ENCODE data around the gene FBP1. TPM values are rescaled to one million over a fixed set of nuclear protein-coding genes. Genes with fewer than 3 reads are reported as not detected.
A peak's percentile ranks its signal among the peaks of the same experiment; 100 is the strongest.
"Not testable (repeated sequence)": the region's sequence is repeated elsewhere in the genome, so short reads cannot be mapped to it uniquely, and the experiment has no call there.

FBP1 gene
- total RNA-seq, 4 donors from 2014 or later: 0.99 to 12.1 (median 6.6) TPM

DNA sequence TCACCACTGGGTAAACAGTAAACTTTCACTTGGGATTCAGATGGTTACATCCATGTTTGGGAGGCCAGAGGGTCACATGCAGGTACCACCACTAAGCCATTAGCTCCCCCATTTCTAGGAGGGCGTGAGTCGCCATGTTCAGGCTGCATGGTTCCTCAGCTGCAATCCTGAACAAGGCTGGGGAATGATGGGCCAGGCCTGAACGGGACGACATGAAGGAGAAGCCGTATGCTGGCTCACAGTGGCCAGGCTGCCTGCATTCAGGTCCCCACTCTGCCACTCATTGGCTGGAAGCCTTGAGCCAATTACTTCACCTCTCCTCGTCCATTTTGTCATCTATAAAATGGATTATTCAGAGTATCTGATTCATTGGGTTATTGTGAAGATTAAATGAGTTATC is 36.7 kb downstream of the FBP1 start:
- no peak for TF ChIP-seq POLR2A (IDR thresholded peaks at IDR 0.05)
- TF ChIP-seq, protein P1, sequence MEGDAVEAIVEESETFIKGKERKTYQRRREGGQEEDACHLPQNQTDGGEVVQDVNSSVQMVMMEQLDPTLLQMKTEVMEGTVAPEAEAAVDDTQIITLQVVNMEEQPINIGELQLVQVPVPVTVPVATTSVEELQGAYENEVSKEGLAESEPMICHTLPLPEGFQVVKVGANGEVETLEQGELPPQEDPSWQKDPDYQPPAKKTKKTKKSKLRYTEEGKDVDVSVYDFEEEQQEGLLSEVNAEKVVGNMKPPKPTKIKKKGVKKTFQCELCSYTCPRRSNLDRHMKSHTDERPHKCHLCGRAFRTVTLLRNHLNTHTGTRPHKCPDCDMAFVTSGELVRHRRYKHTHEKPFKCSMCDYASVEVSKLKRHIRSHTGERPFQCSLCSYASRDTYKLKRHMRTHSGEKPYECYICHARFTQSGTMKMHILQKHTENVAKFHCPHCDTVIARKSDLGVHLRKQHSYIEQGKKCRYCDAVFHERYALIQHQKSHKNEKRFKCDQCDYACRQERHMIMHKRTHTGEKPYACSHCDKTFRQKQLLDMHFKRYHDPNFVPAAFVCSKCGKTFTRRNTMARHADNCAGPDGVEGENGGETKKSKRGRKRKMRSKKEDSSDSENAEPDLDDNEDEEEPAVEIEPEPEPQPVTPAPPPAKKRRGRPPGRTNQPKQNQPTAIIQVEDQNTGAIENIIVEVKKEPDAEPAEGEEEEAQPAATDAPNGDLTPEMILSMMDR (IDR thresholded peaks at IDR 0.05): no peak
- H3K4me3 ChIP-seq (ENCODE audit: low read depth, poor library complexity, severe bottlenecking): no peak overlapping the region
- intact Hi-C loops (cut with DNase I; ENCODE audit: low total_unique reads): no loop called here
- DNase-seq (ENCODE audit: low spot score in 2 of 2): no peak
- 83% methylated on average over 6 of the region's 6 CpGs for WGBS, 2 donors

DNA sequence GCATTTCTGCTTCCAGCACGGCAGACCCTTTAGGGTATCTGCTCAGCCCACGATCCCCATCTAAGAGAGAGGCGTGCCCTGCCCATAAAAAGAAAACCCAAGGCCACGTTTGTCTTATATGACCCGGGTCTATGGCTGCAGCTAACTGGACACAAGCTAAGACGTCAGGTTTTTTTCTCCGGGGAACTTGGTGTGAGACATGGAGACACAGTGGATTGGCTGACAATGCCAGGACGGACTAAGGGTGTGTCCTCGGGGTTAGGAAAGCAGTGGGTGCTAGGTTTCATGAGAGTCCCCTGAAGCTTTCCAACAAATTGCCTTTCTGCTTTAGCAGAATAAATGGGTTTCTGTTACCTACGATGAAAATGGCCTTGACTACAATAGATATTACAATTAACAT is 38.6 kb downstream of the FBP1 start:
- WGBS, 2 donors: 68 to 70% methylated on average over 10 of the region's 10 CpGs
- intact Hi-C loops (cut with DNase I; ENCODE audit: low total_unique reads): no loop called here
- no peak overlapping the region for H3K4me3 ChIP-seq (ENCODE audit: low read depth, poor library complexity, severe bottlenecking)
- TF ChIP-seq, protein P1 (IDR thresholded peaks at IDR 0.05): no peak
- no peak for TF ChIP-seq POLR2A (IDR thresholded peaks at IDR 0.05)
- no peak for DNase-seq (ENCODE audit: low spot score in 2 of 2)

DNA sequence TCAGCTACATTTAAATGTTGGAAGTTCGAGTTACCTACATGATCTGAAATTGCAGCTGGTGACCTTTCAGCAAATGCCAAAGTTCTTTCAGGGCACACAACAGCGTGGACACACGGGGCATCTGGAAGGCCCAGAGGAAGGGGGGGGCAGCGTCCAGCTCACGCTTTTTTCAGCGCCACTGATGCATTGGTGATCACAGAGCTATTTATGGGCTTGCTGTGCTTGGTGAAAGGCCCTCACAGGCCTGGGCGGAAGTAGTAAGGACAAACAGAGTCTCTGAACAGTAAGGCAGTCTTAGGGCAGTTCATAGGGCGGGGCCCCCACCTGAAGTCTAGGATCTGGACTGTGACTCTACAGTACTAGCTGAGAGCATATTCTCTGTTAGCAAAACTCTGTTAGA is 39.1 kb downstream of the FBP1 start:
- TF ChIP-seq POLR2A (IDR thresholded peaks at IDR 0.05): no peak
- intact Hi-C loops (cut with DNase I; ENCODE audit: low total_unique reads): no loop called here
- no peak overlapping the region for H3K4me3 ChIP-seq (ENCODE audit: low read depth, poor library complexity, severe bottlenecking)
- WGBS, 2 donors: 81 to 86% methylated on average over 8 of the region's 8 CpGs
- no peak for DNase-seq (ENCODE audit: low spot score in 2 of 2)

DNA sequence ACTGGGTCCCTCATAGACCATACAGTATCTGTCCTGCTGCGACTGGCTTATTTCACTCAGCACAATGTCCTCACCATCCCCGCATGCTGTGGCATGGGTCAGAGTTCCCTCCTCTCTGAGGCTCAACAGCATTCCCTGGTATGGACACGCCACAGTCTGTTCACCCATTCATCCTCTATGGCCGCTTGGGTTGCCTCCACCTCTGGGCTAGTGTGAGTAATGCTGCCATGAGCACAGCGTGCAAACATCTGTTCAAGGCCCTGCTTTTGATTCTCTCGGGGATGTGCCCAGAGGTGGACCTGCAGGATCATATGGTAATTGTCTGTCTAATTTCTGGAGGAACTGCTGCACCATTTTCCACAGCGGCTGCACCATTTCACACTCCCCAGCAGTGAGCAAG is 40.2 kb downstream of the FBP1 start:
- no peak overlapping the region for H3K4me3 ChIP-seq (ENCODE audit: low read depth, poor library complexity, severe bottlenecking)
- intact Hi-C loops (cut with DNase I; ENCODE audit: low total_unique reads): no loop called here
- TF ChIP-seq POLR2A (IDR thresholded peaks at IDR 0.05): no peak
- TF ChIP-seq, protein P1 (IDR thresholded peaks at IDR 0.05): no peak
- 69 to 77% methylated on average over 7 of the region's 7 CpGs for WGBS, 2 donors
- DNase-seq (ENCODE audit: low spot score in 2 of 2): no peak

DNA sequence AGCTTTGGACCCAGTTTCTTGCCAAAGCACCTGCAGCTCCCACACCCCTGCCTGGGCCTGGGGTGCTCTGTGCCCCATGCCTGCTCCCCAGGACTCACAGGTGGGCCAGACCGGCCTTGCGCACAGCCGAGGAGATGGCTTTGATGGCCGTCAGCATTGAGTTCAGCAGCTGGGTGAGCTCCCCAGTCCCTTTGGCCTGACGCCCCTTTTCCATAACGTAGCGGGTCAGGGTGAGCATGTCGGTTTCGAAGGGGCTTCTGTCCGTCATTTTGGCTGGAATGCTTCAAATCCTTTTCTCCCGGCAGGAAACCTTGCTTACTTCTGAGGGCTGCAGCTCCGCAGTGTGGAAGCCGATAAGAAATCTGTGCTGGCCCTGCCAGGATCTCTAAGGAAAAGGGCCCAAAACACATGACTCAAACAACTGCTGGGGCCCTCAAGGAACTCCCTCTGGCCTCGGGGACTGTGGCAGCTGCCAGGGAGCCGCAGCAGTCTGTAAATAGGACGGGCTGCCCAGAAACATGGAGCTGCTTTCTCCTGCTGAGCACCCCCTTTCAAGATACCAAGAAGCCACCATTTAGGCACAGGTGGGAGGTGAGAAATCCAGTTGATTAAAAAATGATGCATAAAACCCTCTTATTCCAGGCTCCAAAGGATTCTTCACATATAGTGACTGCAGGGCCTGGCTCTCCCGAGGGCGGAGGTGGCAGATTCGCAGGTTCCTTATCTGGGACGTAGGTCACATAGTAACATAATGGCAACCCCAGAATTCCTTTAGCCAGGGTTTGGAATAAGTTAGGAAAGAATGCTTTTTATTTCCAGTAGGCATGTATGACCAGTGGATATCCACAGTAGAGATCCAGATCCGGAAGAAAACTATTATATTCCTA is 45.6 kb downstream of the FBP1 start, which contains the start of gene FBP2:
Gene FBP2 (minus strand): TSS at position 366 of the 887 bp plus-strand sequence. CDS start 98 bp downstream, at position 268.
- H3K4me3 ChIP-seq (ENCODE audit: low read depth, poor library complexity, severe bottlenecking): no peak within 1 kb of the TSS
- WGBS, 2 donors: 67 to 70% methylated on average over 21 of the region's 21 CpGs
- intact Hi-C loops (cut with DNase I; ENCODE audit: low total_unique reads): no loop called here
- TF ChIP-seq, protein P1 (IDR thresholded peaks at IDR 0.05): no peak
- TF ChIP-seq POLR2A (IDR thresholded peaks at IDR 0.05): no peak
- peak in 1 of 2 donors; percentile 68 for DNase-seq (ENCODE audit: low spot score in 2 of 2)

DNA sequence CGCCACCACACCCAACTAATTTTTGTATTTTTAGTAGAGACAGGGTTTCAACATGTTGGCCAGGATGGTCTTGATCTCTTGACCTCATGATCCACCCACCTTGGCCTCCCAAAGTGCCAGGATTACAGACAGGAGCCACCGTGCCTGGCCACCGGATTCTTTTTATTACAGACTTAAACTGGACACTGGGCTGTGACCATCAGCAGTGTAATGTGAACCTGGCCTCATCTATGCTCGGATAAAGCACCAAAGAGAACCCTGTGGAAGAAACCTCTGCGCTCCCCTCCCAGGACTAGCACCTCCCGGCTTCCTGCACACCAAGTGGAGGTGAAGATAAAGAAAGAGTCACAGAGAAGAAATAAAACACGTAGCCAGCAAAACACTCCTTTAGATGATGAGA is 46.6 kb downstream of the FBP1 start:
- H3K4me3 ChIP-seq (ENCODE audit: low read depth, poor library complexity, severe bottlenecking); intact Hi-C loops (cut with DNase I; ENCODE audit: low total_unique reads): not testable (repeated sequence)
- peak in 1 of 2 donors; percentile 59 for DNase-seq (ENCODE audit: low spot score in 2 of 2)
- WGBS, 2 donors: 72 to 82% methylated on average over 7 of the region's 7 CpGs

Measured in lower leg skin (tissue), 4 donors.